Occipital lobe (tissue), 2 donors: Measurements from ENCODE around the gene FOXP1. TPM values are rescaled to one million over a fixed set of nuclear protein-coding genes. Genes with fewer than 3 reads are reported as not detected.
"Not testable (repeated sequence)": the region's sequence is repeated elsewhere in the genome, so short reads cannot be mapped to it uniquely, and the experiment has no call there.

Experiments
- DNase-seq: peaks from one replicate; lab custom pipeline; 2025; lab: John Stamatoyannopoulos, UW
- total RNA-seq: library from RNA; depleted of rRNA; stranded (reverse); fragments of >200 nt; gene quantifications from one replicate; pipeline ENCODE4 v1.2.3, GENCODE V29; 2014

The FOXP1 gene
- total RNA-seq, 1 donor from 2014 or later: 168 TPM

GRCh38 chr3:71532639-71533395 is 50.7 kb downstream of the FOXP1 start:
- DNase-seq: no peak

GRCh38 chr3:71530903-71531530 is 52.5 kb downstream of the FOXP1 start:
- DNase-seq: no peak

GRCh38 chr3:71528816-71529215 is 54.7 kb downstream of the FOXP1 start:
- no peak for DNase-seq

GRCh38 chr3:71526448-71526847 is 57.1 kb downstream of the FOXP1 start:
- not testable (repeated sequence) for DNase-seq

- no peak for DNase-seq
These were observed 58.1 kb downstream of the FOXP1 start for GRCh38 chr3:71525391-71525790.

- no peak for DNase-seq
These were observed 58.9 kb downstream of the FOXP1 start for GRCh38 chr3:71524672-71525071.

- no peak for DNase-seq
These were observed 59.9 kb downstream of the FOXP1 start for GRCh38 chr3:71523628-71524027.

GRCh38 chr3:71521940-71522876 is 61.3 kb downstream of the FOXP1 start:
- DNase-seq: no peak

GRCh38 chr3:71521021-71521352 is 62.5 kb downstream of the FOXP1 start:
- DNase-seq: no peak

GRCh38 chr3:71520161-71521020 is 63.1 kb downstream of the FOXP1 start:
- DNase-seq: no peak

- DNase-seq: no peak
These were observed 65.4 kb downstream of the FOXP1 start for GRCh38 chr3:71518089-71518488.

- DNase-seq: no peak
These were observed 66.2 kb downstream of the FOXP1 start for GRCh38 chr3:71517271-71517791.

- DNase-seq: no peak
These were observed 67.7 kb downstream of the FOXP1 start for GRCh38 chr3:71515636-71516365.

GRCh38 chr3:71514621-71515020 is 68.9 kb downstream of the FOXP1 start:
- DNase-seq: no peak

GRCh38 chr3:71513515-71513914 is 70.0 kb downstream of the FOXP1 start:
- no peak for DNase-seq

- DNase-seq: no peak
These were observed 70.4 kb downstream of the FOXP1 start for GRCh38 chr3:71513081-71513480.

- no peak for DNase-seq
These were observed 71.0 kb downstream of the FOXP1 start for GRCh38 chr3:71512544-71512943.

GRCh38 chr3:71512000-71512399 is 71.5 kb downstream of the FOXP1 start:
- DNase-seq: no peak

- DNase-seq: no peak
These were observed 72.1 kb downstream of the FOXP1 start for GRCh38 chr3:71511446-71511845.

GRCh38 chr3:71511037-71511436 is 72.5 kb downstream of the FOXP1 start:
- no peak for DNase-seq
